Adrenal gland (tissue), 12 donors: Measurements from ENCODE around the gene CERCAM. TPM values are rescaled to one million over a fixed set of nuclear protein-coding genes. Genes with fewer than 3 reads are reported as not detected.

Experiments used
- DNase-seq, 7 donors: peaks; one replicate each; pipeline ENCODE4 v3.0.0-alpha.2; 2019 to 2020
- H3K27ac ChIP-seq, 5 donors: fragments of 200-600 bp; sonication (generic) in 4 of 5; 1 replicate in 3 of 5; 2 replicates in 2 of 5; pipeline versions ENCODE4 v1.5.1 to v1.8.0; 2016 to 2020; ENCODE audit warnings: mild to moderate bottlenecking in 1 of 5
- H3K27me3 ChIP-seq: fragments of 200-600 bp; 2 replicates; pipeline ENCODE4 v1.8.0; 2021
- H3K36me3 ChIP-seq, 2 donors: fragments of 200-600 bp; replicated peaks in 1 of 2; 1 replicate in 1 of 2; 2 replicates in 1 of 2; pipeline versions ENCODE4 v1.5.1 to v1.8.0; 2018 to 2022
- H3K4me1 ChIP-seq, 2 donors: fragments of 200-600 bp; replicated peaks in 1 of 2; 1 replicate in 1 of 2; 2 replicates in 1 of 2; pipeline versions ENCODE4 v1.5.1 to v1.8.0; 2018 to 2021
- H3K4me3 ChIP-seq, 4 donors: fragments of 200-600 bp; sonication (generic) in 3 of 4; one replicate each; pipeline ENCODE4 v1.5.1; 2016 to 2018
- H3K9me3 ChIP-seq, 3 donors: fragments of 200-600 bp; sonication (generic) in 1 of 3; replicated peaks in 1 of 3; 1 replicate in 2 of 3; 2 replicates in 1 of 3; pipeline versions ENCODE4 v1.5.1 to v1.8.0; 2016 to 2021
- CTCF ChIP-seq, 6 experiments: fragments of 450-650 bp in 4 of 6; fragments of 200-600 bp in 2 of 6; sonication (generic) in 1 of 6; IDR thresholded peaks; 1 replicate in 5 of 6; 2 replicates in 1 of 6; pipeline versions ENCODE4 v1.5.1 to v1.8.0; 2016 to 2021; ENCODE audit warnings: antibody characterized with exemption in 6 of 6, mild to moderate bottlenecking in 2 of 6, moderate library complexity in 1 of 6
- POLR2A ChIP-seq, 2 donors: fragments of 450-650 bp; IDR thresholded peaks; one replicate each; pipeline ENCODE4 v1.6.1; 2017; ENCODE audit warnings: antibody characterized with exemption in 2 of 2, mild to moderate bottlenecking in 2 of 2, moderate library complexity in 1 of 2
- WGBS, 4 donors: extraction: QIAGEN DNeasy Blood & Tissue Kit in 2 of 4; methylation state at CpG; one replicate each; pipeline versions ENCODE4 v1.1.5 to v1.1.7; 2013 to 2017; 5-methylcytosine and 5-hydroxymethylcytosine counted together
- intact Hi-C, 2 donors: fragments of 100-400 bp; cut with DNase I; formaldehyde crosslinking; loops; one replicate each; pipeline versions ENCODE4 v1.14.1 to v1.15.0; 2022 to 2023
- polyA plus RNA-seq, 3 donors: library from polyadenylated mRNA; stranded (reverse); fragments of 200-250 nt in 2 of 3; fragments of 350-450 nt in 1 of 3; fragmentation: Illumina TruSeq in 1 of 3; extraction: RNeasy Lipid Tissue Mini Kit (QIAGEN cat#74804) in 1 of 3; gene quantifications; one replicate each; pipeline ENCODE4 v1.2.3, GENCODE V29; 2013 to 2014
- total RNA-seq, 9 donors: library from RNA; depleted of rRNA in 4 of 9; stranded (reverse); fragments of >200 nt in 4 of 9; fragments of 120-200 nt in 1 of 9; fragmentation: NEBNext Ultra II Directional in 1 of 9; extraction: Animal tissue kit (Norgen Biotek cat#: 25700) in 1 of 9; gene quantifications; one replicate each; pipeline versions ENCODE4 v1.1.0 to v1.2.4, GENCODE V29; 2013 to 2023
- donor health status: healthy with polysubstance abuse.
- donor health status: Bipolar disorder and iron deficiency.
- donor health status: DM: yes; HTN: yes; CAD: no.
- donor health status: DM: no; HTN: no; CAD: no.
- donor health status: DM: no; HTN: no; CAD: no.
- donor health status: DM: yes; HTN: yes; CAD: no.

The CERCAM gene
- total and polyA plus RNA-seq, 12 donors, result 5.1 to 43.5 (median 16.7) TPM

- Histone ChIP-seq H3K4me1 (no peaks in the 10 kb centered on the region), H3K9me3 (no peaks in the 10 kb centered on the region), H3K36me3 (no peaks in the 10 kb centered on the region), H3K27ac (no peak overlapping the region), H3K27me3 (peaks cover 4% of the 10 kb centered on the region), H3K4me3 (no peak overlapping the region)
- intact Hi-C loops, result no loop called here
- 68 to 78% (median 73%) methylated on average over 2 to 3 of the region's 3 CpGs for WGBS, 4 donors
- no peak for TF ChIP-seq CTCF (IDR thresholded peaks at IDR 0.05)
- no peak for TF ChIP-seq POLR2A (IDR thresholded peaks at IDR 0.05)
- DNase-seq, result no peak
These were observed 20.8 kb upstream of the CERCAM start for GRCh38 chr9:128399861-128400260.

DNA sequence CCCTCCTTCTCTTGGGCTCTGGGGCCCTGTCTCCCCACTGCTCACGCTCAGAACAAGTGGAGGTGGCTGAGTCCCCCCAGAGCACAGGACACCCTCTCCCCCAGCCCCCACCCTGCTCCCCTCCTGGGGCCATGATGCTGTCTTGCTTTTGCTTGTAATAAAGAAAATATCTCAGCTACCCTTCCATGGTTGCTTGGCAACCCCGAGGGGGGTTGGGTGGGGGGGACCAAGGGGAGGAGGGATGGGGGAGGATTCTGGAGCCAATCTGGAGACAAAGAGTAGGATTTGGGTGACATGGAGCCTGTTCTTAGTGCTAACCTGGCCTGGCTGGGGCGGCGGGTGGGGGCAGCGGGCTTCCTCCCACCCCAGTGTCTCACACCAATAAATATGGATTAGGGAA lies 16.1 kb upstream of the CERCAM start:
- Histone ChIP-seq H3K4me1 (no peaks in the 10 kb centered on the region), H3K27ac (no peak overlapping the region), H3K9me3 (no peaks in the 10 kb centered on the region), H3K4me3 (no peak overlapping the region), H3K36me3 (no peaks in the 10 kb centered on the region), H3K27me3 (peaks cover 21% of the 10 kb centered on the region)
- no peak for DNase-seq
- TF ChIP-seq CTCF (IDR thresholded peaks at IDR 0.05) (no peak), POLR2A (IDR thresholded peaks at IDR 0.05) (no peak)
- 69 to 85% (median 81%) methylated on average over 2 to 5 of the region's 5 CpGs for WGBS, 4 donors
- intact Hi-C loops, result no loop called here

DNA sequence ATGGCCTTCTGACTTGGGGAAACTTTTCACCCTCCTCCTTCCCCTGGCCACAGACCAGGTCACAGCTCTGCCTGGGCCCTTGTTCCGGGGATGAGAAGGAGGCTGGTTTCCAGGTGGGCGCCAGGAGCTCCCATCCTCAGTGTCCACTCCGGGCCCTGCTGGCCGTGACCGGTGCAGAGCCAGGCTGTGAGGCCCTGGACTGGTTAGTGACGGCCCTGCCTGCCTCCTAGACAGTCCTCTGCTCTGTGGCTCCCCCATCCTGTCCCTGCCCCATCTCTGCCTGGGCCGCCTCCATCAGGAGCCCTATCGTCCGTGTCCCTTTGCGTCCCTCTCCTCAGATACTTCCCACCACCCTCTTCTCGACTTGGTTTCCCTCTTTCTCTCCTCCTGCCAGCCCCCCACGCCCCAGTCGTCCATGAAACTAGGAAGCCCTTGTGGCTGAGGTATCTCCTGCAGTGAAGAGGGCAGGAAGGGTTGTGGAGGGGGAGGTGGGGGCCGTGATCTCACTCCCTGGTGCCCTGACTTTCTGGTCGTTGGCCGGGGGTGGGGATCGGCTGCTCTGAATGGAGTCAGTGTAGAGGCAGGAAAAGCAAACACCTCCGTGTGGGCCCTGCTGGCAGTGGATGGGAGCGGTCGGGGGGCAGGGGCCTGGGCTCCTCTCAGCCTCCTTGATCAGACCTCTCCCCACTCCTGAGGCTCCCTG lies 15.4 kb upstream of the CERCAM start:
- H3K4me1 ChIP-seq, result no peaks in the 10 kb centered on the region
- H3K27ac ChIP-seq, result no peak overlapping the region
- no peaks in the 10 kb centered on the region for H3K36me3 ChIP-seq
- H3K27me3 ChIP-seq, result peaks cover 21% of the 10 kb centered on the region
- no peak overlapping the region for H3K4me3 ChIP-seq
- no peak for DNase-seq
- intact Hi-C loops, result loop anchor here in 1 of 2 donors (5.0 kb wide), 1 partner anchor 43 kb away; no protein-coding TSS in a partner anchor
- H3K9me3 ChIP-seq, result no peaks in the 10 kb centered on the region
- no peak for TF ChIP-seq POLR2A (IDR thresholded peaks at IDR 0.05)
- TF ChIP-seq CTCF (IDR thresholded peaks at IDR 0.05), result no peak
- WGBS, 4 donors, result 55 to 73% (median 59%) methylated on average over 15 to 20 of the region's 20 CpGs

DNA sequence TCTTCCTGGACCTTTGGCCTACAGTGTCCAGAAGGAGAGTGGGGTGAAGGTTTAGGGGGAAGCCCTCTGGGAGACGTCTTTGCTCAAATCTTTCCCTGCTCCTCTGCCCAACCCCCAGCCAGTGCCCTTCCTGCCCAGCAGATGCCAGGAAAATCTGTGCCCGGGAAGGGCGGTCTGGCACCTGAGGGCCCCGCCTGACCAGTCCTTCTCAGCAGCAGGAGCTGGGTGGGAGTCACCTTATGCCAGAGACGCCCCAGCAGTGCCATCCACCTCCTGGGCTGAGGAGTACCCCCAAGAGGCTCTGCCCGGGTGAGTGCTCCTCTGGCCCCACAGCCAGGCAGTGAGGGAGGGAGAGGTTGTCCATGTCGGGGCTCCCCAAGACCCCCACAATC lies 14.9 kb upstream of the CERCAM start:
- TF ChIP-seq POLR2A (IDR thresholded peaks at IDR 0.05) (no peak), CTCF (IDR thresholded peaks at IDR 0.05) (no peak)
- WGBS, 4 donors, result 47 to 79% (median 60%) methylated on average over 5 to 7 of the region's 7 CpGs
- intact Hi-C loops, result loop anchor here in 1 of 2 donors (5.0 kb wide), 1 partner anchor 43 kb away; no protein-coding TSS in a partner anchor
- H3K27me3 ChIP-seq, result peaks cover 21% of the 10 kb centered on the region
- H3K4me3 ChIP-seq, result no peak overlapping the region
- H3K9me3 ChIP-seq, result no peaks in the 10 kb centered on the region
- H3K4me1 ChIP-seq, result no peaks in the 10 kb centered on the region
- no peaks in the 10 kb centered on the region for H3K36me3 ChIP-seq
- no peak overlapping the region for H3K27ac ChIP-seq
- DNase-seq, result no peak
